Endothelial cell of hepatic sinusoid (primary cell): ENCODE results near the gene TOP3A.

Experiments used
- in situ Hi-C: cut with HindIII; loops from 2 replicates; pipeline ENCODE4 v1.10.0; 2017; ENCODE audit warnings: low sequenced_read_pairs

The TOP3A gene

DNA sequence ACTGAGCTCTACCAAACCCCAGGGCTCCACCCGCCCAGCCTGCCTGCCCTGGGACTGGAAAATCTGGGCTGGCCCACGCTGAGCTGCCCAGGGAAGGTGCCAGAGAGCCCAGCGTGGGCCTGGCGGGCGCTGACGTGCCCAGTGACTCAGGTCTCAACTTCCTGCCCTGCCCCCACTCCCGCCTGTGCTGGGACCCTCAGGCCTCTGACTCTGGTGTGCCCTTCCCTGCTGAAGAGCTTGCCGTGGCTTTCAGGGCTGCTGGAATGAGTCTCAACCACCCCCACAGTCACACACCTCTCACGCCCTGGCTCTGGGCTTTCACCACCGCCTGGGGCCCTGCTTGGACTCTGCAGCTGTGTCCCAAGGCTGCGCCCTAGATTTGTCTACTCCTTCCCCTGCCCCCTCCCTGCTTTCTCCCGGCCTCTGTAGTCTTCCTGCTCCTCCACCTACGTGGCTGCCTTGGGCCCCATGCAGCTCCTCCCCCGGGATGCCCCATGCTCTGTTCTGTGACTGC, 79.0 kb downstream of the TOP3A start:
- in situ Hi-C loops = no loop called here

GRCh38 chr17:18234853-18235380, 79.9 kb downstream of the TOP3A start:
- in situ Hi-C loops = no loop called here

DNA sequence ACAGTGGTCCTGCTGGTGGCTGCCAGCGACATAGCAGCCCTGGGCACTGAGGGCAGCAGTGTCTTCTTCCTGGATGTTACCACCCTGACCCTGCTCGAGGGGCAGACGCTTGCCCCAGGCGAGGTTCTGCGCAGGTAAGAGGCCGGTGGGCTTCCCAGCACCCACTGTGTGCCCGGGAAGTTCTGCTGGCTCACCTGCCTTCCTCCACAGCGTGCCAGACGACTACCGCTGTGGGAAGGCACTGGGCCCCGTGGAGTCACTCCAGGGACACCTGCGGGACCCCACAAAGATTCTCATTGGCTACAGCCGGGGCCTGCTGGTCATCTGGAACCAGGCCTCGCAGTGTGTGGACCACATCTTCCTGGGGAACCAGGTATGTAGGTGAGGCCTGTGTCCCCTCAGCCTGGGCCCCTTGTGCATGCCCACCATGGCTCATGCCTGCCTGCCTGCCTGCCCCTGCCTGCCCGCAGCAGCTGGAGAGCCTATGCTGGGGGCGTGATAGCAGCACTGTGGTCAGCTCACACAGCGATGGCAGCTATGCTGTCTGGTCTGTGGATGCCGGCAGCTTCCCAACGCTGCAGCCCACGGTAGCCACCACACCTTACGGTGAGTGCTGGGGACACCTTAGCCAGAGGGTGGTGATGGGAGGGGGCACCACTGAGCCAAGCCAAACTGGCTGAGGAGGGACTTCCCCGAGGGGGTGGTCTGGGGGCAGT, 80.8 kb downstream of the TOP3A start:
- in situ Hi-C loops = no loop called here

DNA sequence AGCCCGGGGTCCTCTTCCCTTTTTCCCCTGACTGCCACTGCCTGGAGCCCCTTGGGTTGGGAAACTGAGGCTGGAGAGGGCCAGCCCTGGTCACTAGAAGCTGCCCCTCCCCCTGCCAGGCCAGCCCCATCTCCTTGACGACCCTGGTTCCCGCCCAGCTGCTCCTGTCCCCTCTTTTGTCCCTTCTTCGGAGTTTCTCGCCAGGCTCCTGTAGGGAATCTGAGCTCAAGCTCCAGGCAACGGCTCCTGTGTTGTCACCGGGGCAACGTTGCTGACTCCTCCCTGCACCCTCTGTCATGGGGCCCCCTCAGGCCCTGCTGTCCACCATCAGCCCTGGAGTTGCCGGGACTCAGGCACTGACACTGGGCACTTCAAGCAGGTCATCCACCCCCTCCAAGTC, 83.6 kb downstream of the TOP3A start:
- in situ Hi-C loops = no loop called here

- in situ Hi-C loops = no loop called here
Observed at GRCh38 chr17:18230288-18231141, 84.3 kb downstream of the TOP3A start.

DNA sequence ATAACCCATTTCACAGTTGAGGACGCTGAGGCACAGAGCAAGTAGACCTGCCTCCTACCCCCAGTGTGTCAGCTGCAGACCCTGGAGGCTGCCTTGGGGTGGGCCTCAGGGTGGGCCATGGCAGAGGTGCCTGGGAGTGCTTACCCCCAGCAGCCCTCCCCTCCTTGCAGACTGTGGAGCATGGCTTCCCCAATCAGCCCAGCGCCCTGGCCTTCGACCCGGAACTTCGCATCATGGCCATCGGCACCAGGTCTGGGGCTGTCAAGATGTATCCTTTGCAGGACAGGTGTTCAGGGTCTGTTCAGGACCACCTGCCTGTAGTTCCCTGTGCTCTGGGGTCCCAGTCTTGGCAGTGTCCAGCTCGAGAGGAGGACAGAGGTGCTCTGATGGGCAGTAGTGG, 85.0 kb downstream of the TOP3A start:
- in situ Hi-C loops = no loop called here

DNA sequence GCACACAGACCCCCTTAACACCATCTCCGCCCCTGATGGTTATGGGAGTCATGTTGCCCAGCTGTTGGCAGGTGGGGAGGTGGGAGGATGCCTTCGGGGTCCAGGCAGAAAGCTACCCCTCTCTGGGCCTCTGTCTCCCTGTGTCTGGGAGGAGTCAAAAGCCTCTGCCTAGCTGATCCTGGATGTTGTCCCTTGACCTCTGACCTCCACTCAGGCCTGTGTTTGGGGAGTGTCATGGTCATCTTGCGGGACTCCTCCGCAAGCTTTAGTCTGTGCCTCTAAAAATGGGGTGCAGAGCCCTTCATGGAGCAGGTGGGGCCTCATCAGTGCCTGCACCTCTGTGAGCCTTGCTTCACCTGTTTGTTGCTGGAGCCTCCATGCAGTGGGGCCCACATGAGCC, 85.5 kb downstream of the TOP3A start:
- in situ Hi-C loops = no loop called here

DNA sequence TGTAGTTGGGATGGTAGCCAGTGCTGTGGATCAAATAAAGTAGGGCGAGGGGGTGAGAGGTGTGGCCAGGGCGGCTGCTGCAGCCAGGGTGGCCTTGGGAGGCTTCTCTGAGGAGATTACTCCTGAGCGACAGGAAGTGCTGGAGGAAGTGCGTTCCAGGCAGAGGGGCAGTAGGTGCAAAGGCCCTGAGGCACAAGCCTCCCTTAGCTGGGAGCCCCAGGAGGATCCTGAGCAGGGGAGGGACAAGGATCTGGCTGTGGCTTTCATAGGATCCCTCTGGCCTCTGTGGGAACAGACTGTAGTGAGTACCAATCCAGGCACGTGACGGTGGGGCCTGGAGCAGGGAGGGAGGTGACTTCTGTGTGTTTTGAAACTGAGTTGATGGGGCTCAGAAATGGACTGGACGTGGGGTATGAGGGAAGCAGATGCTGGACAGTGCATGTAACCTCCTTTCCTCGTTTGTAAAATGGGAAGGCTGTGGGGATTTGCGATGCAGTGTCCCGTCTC, 86.6 kb downstream of the TOP3A start:
- in situ Hi-C loops = no loop called here

DNA sequence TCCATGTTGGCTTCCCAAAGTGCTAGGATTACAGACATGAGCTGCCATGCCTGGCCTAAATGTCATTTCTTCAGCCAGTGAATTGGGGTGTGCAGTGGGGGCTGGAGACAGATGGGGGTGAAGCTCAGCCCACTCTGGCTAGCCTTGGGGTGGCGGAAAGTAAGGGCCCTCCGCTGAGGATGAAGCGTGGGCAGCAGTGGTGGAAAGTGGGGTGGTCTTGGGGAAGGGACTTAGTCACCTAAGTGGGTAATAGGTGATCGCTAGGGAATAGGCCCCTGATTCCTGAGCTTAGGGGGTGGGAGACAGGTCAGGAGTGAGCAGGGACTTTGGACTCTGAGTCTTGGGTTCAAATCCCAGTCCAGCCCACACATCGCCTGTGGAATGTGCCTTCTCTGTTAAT, 87.2 kb downstream of the TOP3A start:
- in situ Hi-C loops = no loop called here

DNA sequence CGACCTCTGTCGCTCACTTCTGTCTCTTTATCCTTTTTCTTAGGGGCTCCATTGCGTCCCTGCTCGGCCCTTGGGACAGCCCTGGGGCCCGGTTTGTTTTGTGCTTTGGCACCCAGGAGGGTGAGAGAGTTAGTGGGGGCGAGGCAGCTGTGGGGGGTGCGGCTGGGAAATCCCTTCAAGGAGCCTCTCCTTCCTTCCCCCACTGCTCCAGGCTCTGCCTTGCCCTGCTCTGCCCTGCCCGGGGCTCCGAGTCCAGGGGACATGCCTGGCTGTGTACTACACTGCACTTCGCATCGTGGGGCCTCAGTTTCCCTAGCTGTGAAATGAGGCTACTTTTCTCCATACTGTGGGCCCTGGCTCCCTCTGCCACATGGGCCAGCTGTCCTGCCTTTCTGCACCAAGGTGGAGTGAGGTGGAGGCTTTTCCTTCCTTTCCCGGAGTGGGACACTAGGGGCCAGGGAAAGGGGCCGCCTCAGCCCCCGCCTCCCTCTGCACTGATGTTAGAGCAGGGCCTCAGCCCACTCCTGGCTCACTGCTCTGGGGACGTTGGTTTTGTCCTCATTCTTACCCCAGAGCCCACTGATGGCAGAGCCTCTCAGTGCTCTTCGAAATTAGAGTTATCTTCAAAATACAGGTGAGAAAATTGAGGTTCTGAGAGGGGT, 88.4 kb downstream of the TOP3A start:
- in situ Hi-C loops = no loop called here

- in situ Hi-C loops = no loop called here
Observed at GRCh38 chr17:18225642-18226283, 89.0 kb downstream of the TOP3A start.

DNA sequence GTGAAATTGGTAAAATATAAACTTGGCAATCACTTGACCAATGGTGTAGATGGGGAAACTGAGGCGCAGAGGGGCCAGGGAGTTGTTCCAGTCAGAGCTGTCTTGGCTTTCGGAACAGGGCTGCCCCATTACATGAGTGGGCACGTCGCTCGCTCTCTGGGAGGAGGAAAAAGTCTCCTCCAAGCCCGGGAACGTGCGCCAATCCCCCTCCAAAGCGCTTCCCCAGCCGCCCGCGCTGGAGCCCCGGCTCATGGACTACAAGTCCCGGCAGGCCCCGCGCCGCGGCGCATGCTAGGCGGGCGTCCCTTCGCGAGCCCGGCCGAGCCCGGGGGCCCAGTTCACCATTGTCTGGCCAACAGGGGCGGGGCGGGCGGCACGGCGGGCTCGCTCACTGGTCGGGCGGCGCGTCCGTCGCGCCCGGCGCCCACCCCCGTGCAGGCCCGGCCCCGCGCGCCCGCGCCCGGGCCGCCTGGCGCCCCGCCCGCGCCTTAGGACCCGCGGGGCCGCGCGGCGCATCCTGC, 89.6 kb downstream of the TOP3A start, which contains the start of gene LLGL1:
LLGL1 (plus strand) TSS at position 515 of the 521 bp plus-strand sequence. CDS start 48 bp downstream, outside the sequence.
- in situ Hi-C loops = no loop called here

DNA sequence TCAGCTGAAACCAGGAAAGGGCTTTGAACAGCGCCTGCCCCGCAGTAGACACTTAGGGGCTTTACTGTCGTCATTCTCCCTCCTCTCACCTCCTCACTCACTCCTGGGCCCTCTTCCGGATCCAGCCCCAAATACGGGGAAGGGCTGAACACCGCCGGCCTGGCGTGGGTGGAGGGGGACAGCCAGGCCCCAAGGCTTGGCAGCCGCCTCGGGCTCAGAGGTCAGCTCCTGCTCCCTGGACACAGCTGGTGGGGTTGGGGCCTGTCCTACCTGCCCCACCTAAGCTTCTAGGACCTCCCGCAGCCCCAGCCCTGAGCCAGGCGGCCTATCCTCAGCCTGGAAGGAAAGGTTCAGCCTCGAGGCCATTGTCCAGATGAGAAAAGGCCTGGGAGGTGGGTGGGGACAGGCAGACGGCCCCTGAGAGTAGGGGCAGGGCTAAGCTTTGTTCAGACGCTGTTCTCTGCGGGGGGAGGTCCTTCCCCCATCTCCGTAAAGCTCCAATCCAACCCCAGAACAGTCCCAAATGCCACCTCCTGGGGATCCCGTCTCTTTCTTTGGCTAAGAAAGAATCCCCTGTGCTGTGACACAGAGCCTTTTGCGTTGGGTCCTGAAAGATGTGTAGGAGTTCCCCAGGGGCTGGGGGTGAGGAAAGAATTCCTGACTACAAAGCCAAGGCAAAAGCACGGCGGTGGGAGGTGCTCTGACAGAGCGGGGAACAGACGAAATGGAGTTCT, 90.2 kb downstream of the TOP3A start:
- in situ Hi-C loops = no loop called here

GRCh38 chr17:18224053-18224386, 90.8 kb downstream of the TOP3A start:
- in situ Hi-C loops = no loop called here
